ENCODE data around the gene GLIS2. TPM values are rescaled to one million over a fixed set of nuclear protein-coding genes. Genes with fewer than 3 reads are reported as not detected.

The GLIS2 gene
- total RNA-seq, 1 experiment from 2014 or later, result 22.1 TPM

- BruUV-seq (replicated peaks), result no TSS peak
- intact Hi-C loops (cut with micrococcal nuclease; ENCODE audit: unreplicated experiment), result no loop called here
- H3K36me3 Mint-ChIP-seq (ENCODE audit: insufficient read depth, unreplicated experiment), result peaks cover 13% of the 10 kb centered on the region
- CTCF ChIA-PET, result interaction anchor here (0.9 to 1.3 kb wide), 2 partner anchors 11 to 50 kb away, joined by 3 read pairs; no protein-coding TSS in a partner anchor
- no peak overlapping the region for H3K27ac Mint-ChIP-seq (ENCODE audit: unreplicated experiment)
- no peaks in the 10 kb centered on the region for H3K9me3 Mint-ChIP-seq (ENCODE audit: low read depth, unreplicated experiment)
- no peak for TF ChIP-seq CTCF (IDR thresholded peaks at IDR 0.05; ENCODE audit: unreplicated experiment)
- DNase-seq, result no peak
- no peaks in the 10 kb centered on the region for H3K27me3 Mint-ChIP-seq (ENCODE audit: unreplicated experiment)
- no peaks in the 10 kb centered on the region for H3K4me1 Mint-ChIP-seq (ENCODE audit: low read depth, unreplicated experiment)
- H3K4me3 Mint-ChIP-seq (ENCODE audit: low read depth, unreplicated experiment), result no peak overlapping the region
Measured at GRCh38 chr16:4277987-4278513, 37.8 kb upstream of the GLIS2 start.

- TF ChIP-seq CTCF (IDR thresholded peaks at IDR 0.05; ENCODE audit: unreplicated experiment), result no peak
- intact Hi-C loops (cut with micrococcal nuclease; ENCODE audit: unreplicated experiment), result no loop called here
- no peak overlapping the region for H3K4me3 Mint-ChIP-seq (ENCODE audit: low read depth, unreplicated experiment)
- H3K27me3 Mint-ChIP-seq (ENCODE audit: unreplicated experiment), result no peaks in the 10 kb centered on the region
- H3K9me3 Mint-ChIP-seq (ENCODE audit: low read depth, unreplicated experiment), result no peaks in the 10 kb centered on the region
- no peak for DNase-seq
- H3K36me3 Mint-ChIP-seq (ENCODE audit: insufficient read depth, unreplicated experiment), result no peaks in the 10 kb centered on the region
- H3K27ac Mint-ChIP-seq (ENCODE audit: unreplicated experiment), result no peak overlapping the region
- H3K4me1 Mint-ChIP-seq (ENCODE audit: low read depth, unreplicated experiment), result peaks cover 18% of the 10 kb centered on the region
- CTCF ChIA-PET, result no interaction called here
- BruUV-seq (replicated peaks), result no TSS peak
Measured at GRCh38 chr16:4280625-4281024, 35.2 kb upstream of the GLIS2 start.

GRCh38 chr16:4283441-4283840 lies 32.4 kb upstream of the GLIS2 start:
- intact Hi-C loops (cut with micrococcal nuclease; ENCODE audit: unreplicated experiment), result no loop called here
- BruUV-seq (replicated peaks), result no TSS peak

GRCh38 chr16:4283939-4284338 lies 31.9 kb upstream of the GLIS2 start:
- peak; percentile 38 for DNase-seq
- no TSS peak for BruUV-seq (replicated peaks)
- H3K36me3 Mint-ChIP-seq (ENCODE audit: insufficient read depth, unreplicated experiment), result no peaks in the 10 kb centered on the region
- TF ChIP-seq CTCF (IDR thresholded peaks at IDR 0.05; ENCODE audit: unreplicated experiment), result no peak
- H3K4me3 Mint-ChIP-seq (ENCODE audit: low read depth, unreplicated experiment), result no peak overlapping the region
- H3K27ac Mint-ChIP-seq (ENCODE audit: unreplicated experiment), result no peak overlapping the region
- no peaks in the 10 kb centered on the region for H3K9me3 Mint-ChIP-seq (ENCODE audit: low read depth, unreplicated experiment)
- CTCF ChIA-PET, result interaction anchor here (0.5 to 1.6 kb wide), 5 partner anchors 10 to 243 kb away, joined by 3 to 22 read pairs (median 4); partner anchors contain the start of gene GLIS2
- intact Hi-C loops (cut with micrococcal nuclease; ENCODE audit: unreplicated experiment), result no loop called here
- peaks cover 18% of the 10 kb centered on the region for H3K4me1 Mint-ChIP-seq (ENCODE audit: low read depth, unreplicated experiment)
- H3K27me3 Mint-ChIP-seq (ENCODE audit: unreplicated experiment), result no peaks in the 10 kb centered on the region

More at GRCh38 chr16:4283441-4283840, 32.4 kb upstream of the GLIS2 start:
- Mint-ChIP-seq H3K4me3 (ENCODE audit: low read depth, unreplicated experiment) (no peak overlapping the region), H3K4me1 (ENCODE audit: low read depth, unreplicated experiment) (peaks cover 18% of the 10 kb centered on the region), H3K27me3 (ENCODE audit: unreplicated experiment) (no peaks in the 10 kb centered on the region), H3K9me3 (ENCODE audit: low read depth, unreplicated experiment) (no peaks in the 10 kb centered on the region), H3K36me3 (ENCODE audit: insufficient read depth, unreplicated experiment) (no peaks in the 10 kb centered on the region), H3K27ac (ENCODE audit: unreplicated experiment) (no peak overlapping the region)
- CTCF ChIA-PET, result interaction anchor here (0.5 to 1.6 kb wide), 5 partner anchors 10 to 607 kb away, joined by 4 to 22 read pairs (median 4); partner anchors contain the start of gene GLIS2
- no peak for DNase-seq
- TF ChIP-seq CTCF (IDR thresholded peaks at IDR 0.05; ENCODE audit: unreplicated experiment), result no peak
